ENCODE results near the gene CAMTA1.

The CAMTA1 gene

DNA sequence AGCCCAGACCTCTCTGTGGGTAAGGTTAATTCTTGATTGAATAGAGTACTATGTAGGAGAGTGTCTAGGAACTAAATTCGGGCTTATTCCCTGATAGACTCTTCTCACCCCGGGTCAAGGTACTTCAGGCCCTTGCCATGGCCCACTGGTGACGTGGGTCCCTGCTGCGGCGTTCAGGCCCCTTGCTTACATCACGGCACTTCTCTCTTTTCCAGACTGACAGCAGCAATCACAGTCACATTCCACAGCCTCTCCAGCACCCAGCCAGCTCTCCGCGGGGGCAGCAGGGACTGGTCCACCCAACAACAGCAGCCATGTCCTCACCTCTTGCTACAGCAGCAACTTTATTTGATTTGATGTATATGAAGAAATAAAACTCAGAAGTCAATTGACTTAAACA lies 584.6 kb downstream of the CAMTA1 start (continued):
- TF ChIP-seq, protein P1, sequence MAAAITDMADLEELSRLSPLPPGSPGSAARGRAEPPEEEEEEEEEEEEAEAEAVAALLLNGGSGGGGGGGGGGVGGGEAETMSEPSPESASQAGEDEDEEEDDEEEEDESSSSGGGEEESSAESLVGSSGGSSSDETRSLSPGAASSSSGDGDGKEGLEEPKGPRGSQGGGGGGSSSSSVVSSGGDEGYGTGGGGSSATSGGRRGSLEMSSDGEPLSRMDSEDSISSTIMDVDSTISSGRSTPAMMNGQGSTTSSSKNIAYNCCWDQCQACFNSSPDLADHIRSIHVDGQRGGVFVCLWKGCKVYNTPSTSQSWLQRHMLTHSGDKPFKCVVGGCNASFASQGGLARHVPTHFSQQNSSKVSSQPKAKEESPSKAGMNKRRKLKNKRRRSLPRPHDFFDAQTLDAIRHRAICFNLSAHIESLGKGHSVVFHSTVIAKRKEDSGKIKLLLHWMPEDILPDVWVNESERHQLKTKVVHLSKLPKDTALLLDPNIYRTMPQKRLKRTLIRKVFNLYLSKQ (tag by site-specific recombination; IDR thresholded peaks at IDR 0.05; ENCODE audit: borderline replicate concordance): no peak
- TF ChIP-seq ZNF561 (tag by site-specific recombination; IDR thresholded peaks at IDR 0.05; ENCODE audit: borderline replicate concordance) (no peak), KLF1 (tag by site-specific recombination; IDR thresholded peaks at IDR 0.05) (no peak), HOXD13 (CRISPR knock-in tag; IDR thresholded peaks at IDR 0.05; ENCODE audit: borderline replicate concordance) (no peak), ZNF114 (tag by site-specific recombination; IDR thresholded peaks at IDR 0.05) (no peak), ZNF350 (tag by site-specific recombination; IDR thresholded peaks at IDR 0.05) (no peak), GFI1B (tag by site-specific recombination; IDR thresholded peaks at IDR 0.05) (no peak)

DNA sequence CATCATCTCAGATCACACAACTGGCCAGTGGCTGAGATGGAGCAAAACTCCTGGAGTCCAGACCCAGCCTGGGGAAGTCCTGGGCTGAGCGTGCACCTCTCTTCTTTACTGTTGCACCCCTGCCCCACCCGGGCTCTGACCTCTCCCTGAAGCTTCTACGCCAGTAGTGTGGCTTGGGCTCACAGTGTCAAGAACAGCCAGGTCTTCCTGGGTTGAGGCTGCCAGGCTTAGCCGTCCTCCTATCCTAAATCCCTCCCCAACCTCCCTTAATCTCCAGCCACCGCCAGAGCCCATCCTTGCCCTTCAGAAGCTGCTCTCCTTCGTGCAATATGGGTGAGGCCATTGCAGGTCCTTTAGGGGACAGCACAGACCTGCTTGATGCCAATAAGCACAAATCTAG lies 586.7 kb downstream of the CAMTA1 start:
- ChIA-PET CTCF (no interaction called here), POLR2A (no interaction called here)
- Histone ChIP-seq H3K4me1 (ENCODE audit: control insufficient read depth, insufficient read depth, low read length) (no peaks in the 10 kb centered on the region), H3K9me3 (ENCODE audit: control insufficient read depth, insufficient read depth, low read depth, low read length) (no peaks in the 10 kb centered on the region), H3K36me3 (ENCODE audit: control insufficient read depth in 2 of 2, insufficient read depth in 1 of 2, low read length in 2 of 2) (no peaks in the 10 kb centered on the region), H3K27ac (ENCODE audit: extremely low read depth, low read depth, low read length) (no peak overlapping the region), H3K4me3 (ENCODE audit: low read depth, low read length) (no peak overlapping the region)
- TF ChIP-seq ZNF670 (tag by site-specific recombination; IDR thresholded peaks at IDR 0.05; ENCODE audit: low read depth) (no peak), GLIS2 (tag by site-specific recombination; IDR thresholded peaks at IDR 0.05) (no peak), ZNF768 (tag by site-specific recombination; IDR thresholded peaks at IDR 0.05) (no peak), ZNF610 (tag by site-specific recombination; IDR thresholded peaks at IDR 0.05; ENCODE audit: borderline replicate concordance) (no peak), ZNF211 (tag by site-specific recombination; IDR thresholded peaks at IDR 0.05; ENCODE audit: low read depth) (no peak)

DNA sequence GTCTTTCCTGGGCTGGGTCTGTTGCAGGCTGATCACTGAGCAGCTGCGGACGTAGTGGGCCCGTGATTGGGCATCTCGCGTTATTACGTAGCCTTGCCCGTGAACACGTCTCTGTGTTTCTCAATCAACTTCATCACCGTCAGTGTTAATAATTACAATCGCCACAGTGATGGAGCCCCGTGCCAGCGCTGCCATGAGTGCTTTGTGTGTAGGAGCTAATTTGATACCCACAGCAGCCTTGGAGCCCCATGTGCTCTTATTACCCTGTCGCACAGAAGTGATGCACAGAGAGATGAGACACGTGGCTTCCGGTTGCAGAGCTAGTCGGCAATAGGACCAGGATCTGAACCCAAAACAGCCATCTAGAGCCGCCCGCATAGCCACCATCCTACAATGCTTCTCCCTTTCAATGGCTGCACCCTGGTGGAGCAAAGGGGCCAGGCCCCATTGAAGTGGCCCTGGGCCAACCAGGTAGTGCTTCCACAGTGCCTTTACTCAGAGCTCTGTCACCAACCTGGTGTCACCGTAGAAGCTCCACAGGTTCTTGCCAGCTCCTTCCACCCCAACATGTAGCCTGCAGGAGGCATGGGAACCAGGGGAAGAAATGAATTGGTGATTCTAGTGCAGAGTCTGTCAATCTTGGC lies 587.3 kb downstream of the CAMTA1 start:
- H3K36me3 ChIP-seq (ENCODE audit: control insufficient read depth in 2 of 2, insufficient read depth in 1 of 2, low read length in 2 of 2): no peaks in the 10 kb centered on the region
- POLR2A ChIA-PET: no interaction called here
- H3K27ac ChIP-seq (ENCODE audit: extremely low read depth, low read depth, low read length): no peak overlapping the region
- H3K4me1 ChIP-seq (ENCODE audit: control insufficient read depth, insufficient read depth, low read length): no peaks in the 10 kb centered on the region
- no peak overlapping the region for H3K4me3 ChIP-seq (ENCODE audit: low read depth, low read length)
- CTCF ChIA-PET: no interaction called here
- H3K9me3 ChIP-seq (ENCODE audit: control insufficient read depth, insufficient read depth, low read depth, low read length): no peaks in the 10 kb centered on the region
- TF ChIP-seq ZNF837 (tag by site-specific recombination; IDR thresholded peaks at IDR 0.05) (no peak), SCRT2 (tag by site-specific recombination; IDR thresholded peaks at IDR 0.05) (no peak), ZNF433 (tag by site-specific recombination; IDR thresholded peaks at IDR 0.05; ENCODE audit: low read depth) (no peak), ZNF610 (tag by site-specific recombination; IDR thresholded peaks at IDR 0.05; ENCODE audit: borderline replicate concordance) (no peak), SP7 (tag by site-specific recombination; IDR thresholded peaks at IDR 0.05) (no peak), ZNF223 (tag by site-specific recombination; IDR thresholded peaks at IDR 0.05) (no peak), ZNF19 (tag by site-specific recombination; IDR thresholded peaks at IDR 0.05; ENCODE audit: low read depth) (no peak), ZNF624 (tag by site-specific recombination; IDR thresholded peaks at IDR 0.05) (no peak), ZIC2 (tag by site-specific recombination; IDR thresholded peaks at IDR 0.05) (no peak), ZNF76 (tag by site-specific recombination; IDR thresholded peaks at IDR 0.05; ENCODE audit: borderline replicate concordance, low read depth) (no peak), ZSCAN30 (tag by site-specific recombination; IDR thresholded peaks at IDR 0.05) (no peak), ZNF311 (tag by site-specific recombination; IDR thresholded peaks at IDR 0.05; ENCODE audit: borderline replicate concordance) (no peak), ZNF366 (tag by site-specific recombination; conservative IDR thresholded peaks at IDR 0.05) (no peak), ZNF596 (tag by site-specific recombination; IDR thresholded peaks at IDR 0.05) (no peak), ZNF670 (tag by site-specific recombination; IDR thresholded peaks at IDR 0.05; ENCODE audit: low read depth) (no peak), PRDM1 (tag by site-specific recombination; IDR thresholded peaks at IDR 0.05) (no peak)
- TF ChIP-seq, protein P2, sequence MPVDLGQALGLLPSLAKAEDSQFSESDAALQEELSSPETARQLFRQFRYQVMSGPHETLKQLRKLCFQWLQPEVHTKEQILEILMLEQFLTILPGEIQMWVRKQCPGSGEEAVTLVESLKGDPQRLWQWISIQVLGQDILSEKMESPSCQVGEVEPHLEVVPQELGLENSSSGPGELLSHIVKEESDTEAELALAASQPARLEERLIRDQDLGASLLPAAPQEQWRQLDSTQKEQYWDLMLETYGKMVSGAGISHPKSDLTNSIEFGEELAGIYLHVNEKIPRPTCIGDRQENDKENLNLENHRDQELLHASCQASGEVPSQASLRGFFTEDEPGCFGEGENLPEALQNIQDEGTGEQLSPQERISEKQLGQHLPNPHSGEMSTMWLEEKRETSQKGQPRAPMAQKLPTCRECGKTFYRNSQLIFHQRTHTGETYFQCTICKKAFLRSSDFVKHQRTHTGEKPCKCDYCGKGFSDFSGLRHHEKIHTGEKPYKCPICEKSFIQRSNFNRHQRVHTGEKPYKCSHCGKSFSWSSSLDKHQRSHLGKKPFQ (tag by site-specific recombination; IDR thresholded peaks at IDR 0.05): no peak

Measured in HEK293 (cell line).